K562 (cell line): ENCODE data around the gene TTC39B. TPM values are rescaled to one million over a fixed set of nuclear protein-coding genes. Genes with fewer than 3 reads are reported as not detected.

Experiments used
- CBFA2T2 ChIP-seq: fragments of 450-650 bp; conservative IDR thresholded peaks from 2 replicates; pipeline ENCODE4 v1.6.1; 2017; ENCODE audit warnings: mild to moderate bottlenecking
- CBFA2T3 ChIP-seq: fragments of 450-650 bp; IDR thresholded peaks from 2 replicates; pipeline ENCODE4 v1.6.1; 2017
- GATAD2A ChIP-seq: fragments of 450-650 bp; IDR thresholded peaks from 2 replicates; pipeline ENCODE4 v1.6.1; 2017
- POLR2A ChIP-seq: fragments of 450-650 bp; conservative IDR thresholded peaks from 2 replicates; pipeline ENCODE4 v1.6.1; 2016
- SOX6 ChIP-seq: fragments of 450-650 bp; IDR thresholded peaks from 2 replicates; pipeline ENCODE4 v1.6.1; 2014; ENCODE audit warnings: mild to moderate bottlenecking
- TAL1 ChIP-seq: fragments of 450-650 bp; IDR thresholded peaks from 2 replicates; pipeline ENCODE4 v1.6.1; 2016; ENCODE audit warnings: mild to moderate bottlenecking
- TBL1XR1 ChIP-seq, 2 experiments: IDR thresholded peaks; 2 replicates each; pipeline ENCODE4 v1.6.1; 2012; ENCODE audit warnings: improper control_type of control experiment in 2 of 2, low read length in 2 of 2, mild to moderate bottlenecking in 1 of 2
- TEAD1 ChIP-seq, 2 experiments: fragments of 450-650 bp in 1 of 2; sonication (generic) in 1 of 2; formaldehyde crosslinking; IDR thresholded peaks; 2 replicates each; pipeline versions ENCODE4 v1.4.0 to v1.8.0; 2020 to 2022; ENCODE audit warnings: mild to moderate bottlenecking in 2 of 2, missing genetic modification reagents in 1 of 2
- ZNF699 ChIP-seq: fragments of 250-450 bp; sonication (Bioruptor Pico); IDR thresholded peaks from 2 replicates; pipeline ENCODE4 v1.8.0; 2021; ENCODE audit warnings: mild to moderate bottlenecking, moderate library complexity; ENCODE audit not compliant: insufficient replicate concordance
- polyA plus RNA-seq, 8 experiments: library from polyadenylated mRNA; depleted of rRNA in 4 of 8; stranded (reverse) in 5 of 8; unstranded in 3 of 8; fragments of >200 nt; fragmentation: Nextera tagmentation in 2 of 8; fragmentation: Illumina TruSeq in 1 of 8; extraction: Ambion mirVana in 2 of 8; extraction: Trizol in 1 of 8; gene quantifications; 2 replicates each; pipeline versions ENCODE4 v1.2.1 to v1.2.3, GENCODE V29; 2011 to 2014; ENCODE audit warnings: inconsistent platforms in 1 of 8, missing spikeins in 1 of 8
- total RNA-seq, 7 experiments: library from RNA; depleted of rRNA in 6 of 7; stranded (reverse); fragments of >200 nt in 6 of 7; fragmentation: Illumina TruSeq in 2 of 7; extraction: Trizol in 2 of 7; gene quantifications; 2 replicates each; pipeline versions ENCODE4 v1.2.1 to v1.2.3, GENCODE V29; 2011 to 2021; ENCODE audit warnings: low replicate concordance in 1 of 7
- TF ChIP-seq, protein P1 (sequence below), 2 experiments: fragments of 200-800 bp in 1 of 2; sonication (Bioruptor generic) in 1 of 2; sonication (generic) in 1 of 2; formaldehyde crosslinking in 1 of 2; IDR thresholded peaks in 1 of 2; conservative IDR thresholded peaks in 1 of 2; 2 replicates each; pipeline versions ENCODE4 v1.5.0 to v1.6.1; 2016 to 2020; ENCODE audit warnings: missing compliant biosample characterization in 1 of 2, missing genetic modification characterization in 1 of 2, missing genetic modification reagents in 1 of 2
- TF ChIP-seq, protein P2 (sequence below), 2 experiments: fragments of 250-450 bp in 1 of 2; fragments of 450-650 bp in 1 of 2; sonication (Bioruptor Pico) in 1 of 2; IDR thresholded peaks; 2 replicates each; pipeline versions ENCODE4 v1.6.1 to v1.8.0; 2016 to 2021; ENCODE audit warnings: mild to moderate bottlenecking in 2 of 2, moderate library complexity in 2 of 2, missing compliant biosample characterization in 1 of 2, missing genetic modification characterization in 1 of 2
- TF ChIP-seq, protein P3 (sequence below): sonication (generic); formaldehyde crosslinking; IDR thresholded peaks from 2 replicates; pipeline ENCODE4 v1.5.0; 2020; ENCODE audit warnings: missing genetic modification reagents
- TF ChIP-seq, protein P4 (sequence below), 3 experiments: fragments of 200-800 bp in 1 of 3; sonication (Bioruptor generic) in 1 of 3; sonication (generic) in 1 of 3; formaldehyde crosslinking in 1 of 3; IDR thresholded peaks; 2 replicates each; pipeline versions ENCODE4 v1.6.1 to v1.8.0; 2016 to 2022; ENCODE audit warnings: mild to moderate bottlenecking in 2 of 3, missing compliant biosample characterization in 2 of 3, missing genetic modification characterization in 2 of 3, missing genetic modification reagents in 1 of 3
- TF ChIP-seq, protein P5 (sequence below): fragments of 450-650 bp; IDR thresholded peaks from 2 replicates; pipeline ENCODE4 v1.6.1; 2016

Gene TTC39B
- total and polyA plus RNA-seq, 9 of the 15 experiments (the other 6 are each of a cell fraction or from before 2014, with no cell fraction given) = 0.32 to 1.2 (median 0.95) TPM

DNA sequence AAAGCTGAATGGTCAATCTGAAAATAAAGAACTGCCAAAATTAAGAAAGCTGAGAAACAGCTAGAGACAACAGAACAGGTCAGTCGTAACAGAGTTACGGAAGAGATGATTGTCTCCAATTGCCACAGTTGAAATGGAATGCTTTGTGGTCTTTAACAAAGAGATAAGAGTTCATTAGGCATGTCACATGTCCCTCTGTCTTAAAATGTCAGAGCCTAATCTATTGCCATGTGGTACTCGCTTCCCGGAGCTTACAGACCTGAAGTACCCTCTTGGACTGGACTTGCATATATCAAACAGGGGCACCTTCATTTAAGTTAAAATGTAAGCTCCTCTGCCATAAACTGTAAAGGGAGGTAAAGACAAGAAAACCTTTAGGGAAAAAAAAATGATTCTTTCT is 19.7 kb downstream of the TTC39B start (continued):
- TF ChIP-seq, protein P1, sequence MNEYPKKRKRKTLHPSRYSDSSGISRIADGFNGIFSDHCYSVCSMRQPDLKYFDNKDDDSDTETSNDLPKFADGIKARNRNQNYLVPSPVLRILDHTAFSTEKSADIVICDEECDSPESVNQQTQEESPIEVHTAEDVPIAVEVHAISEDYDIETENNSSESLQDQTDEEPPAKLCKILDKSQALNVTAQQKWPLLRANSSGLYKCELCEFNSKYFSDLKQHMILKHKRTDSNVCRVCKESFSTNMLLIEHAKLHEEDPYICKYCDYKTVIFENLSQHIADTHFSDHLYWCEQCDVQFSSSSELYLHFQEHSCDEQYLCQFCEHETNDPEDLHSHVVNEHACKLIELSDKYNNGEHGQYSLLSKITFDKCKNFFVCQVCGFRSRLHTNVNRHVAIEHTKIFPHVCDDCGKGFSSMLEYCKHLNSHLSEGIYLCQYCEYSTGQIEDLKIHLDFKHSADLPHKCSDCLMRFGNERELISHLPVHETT (CRISPR knock-in tag; conservative IDR thresholded peaks at IDR 0.05 in 1 of 2, IDR thresholded peaks at IDR 0.05 in 1 of 2) = 0 out of 4 replicates have a peak, but pooled peaks of 1 of the 2 experiments have one; percentile 26
- TF ChIP-seq POLR2A = no peak
- no peak for TF ChIP-seq TBL1XR1 (IDR thresholded peaks at IDR 0.05; ENCODE audit: low read length in 2 of 2)
- TF ChIP-seq ZNF699 (CRISPR knock-in tag) = no peak
- TF ChIP-seq CBFA2T2 = peak; percentile 12; the same call in 1 of the 2 replicates
- TF ChIP-seq TEAD1 (CRISPR knock-in tag; IDR thresholded peaks at IDR 0.05) = peak in 1 of 2 experiments; percentile 65; a peak in 1 of 4 replicates
- no peak for TF ChIP-seq GATAD2A
- TF ChIP-seq TAL1 = 0 out of 2 replicates have a peak, but pooled peaks have one; percentile 13
- peak; percentile 64 for TF ChIP-seq SOX6
- TF ChIP-seq, protein P2, sequence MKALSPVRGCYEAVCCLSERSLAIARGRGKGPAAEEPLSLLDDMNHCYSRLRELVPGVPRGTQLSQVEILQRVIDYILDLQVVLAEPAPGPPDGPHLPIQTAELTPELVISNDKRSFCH (CRISPR knock-in tag; IDR thresholded peaks at IDR 0.05) = no peak
- TF ChIP-seq, protein P2 (tag; IDR thresholded peaks at IDR 0.05) = peak; percentile 63; the same call in 1 of the 2 replicates
- TF ChIP-seq, protein P3, sequence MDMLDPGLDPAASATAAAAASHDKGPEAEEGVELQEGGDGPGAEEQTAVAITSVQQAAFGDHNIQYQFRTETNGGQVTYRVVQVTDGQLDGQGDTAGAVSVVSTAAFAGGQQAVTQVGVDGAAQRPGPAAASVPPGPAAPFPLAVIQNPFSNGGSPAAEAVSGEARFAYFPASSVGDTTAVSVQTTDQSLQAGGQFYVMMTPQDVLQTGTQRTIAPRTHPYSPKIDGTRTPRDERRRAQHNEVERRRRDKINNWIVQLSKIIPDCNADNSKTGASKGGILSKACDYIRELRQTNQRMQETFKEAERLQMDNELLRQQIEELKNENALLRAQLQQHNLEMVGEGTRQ = peak; percentile 22; the same call in 1 of the 2 replicates
- TF ChIP-seq, protein P4, sequence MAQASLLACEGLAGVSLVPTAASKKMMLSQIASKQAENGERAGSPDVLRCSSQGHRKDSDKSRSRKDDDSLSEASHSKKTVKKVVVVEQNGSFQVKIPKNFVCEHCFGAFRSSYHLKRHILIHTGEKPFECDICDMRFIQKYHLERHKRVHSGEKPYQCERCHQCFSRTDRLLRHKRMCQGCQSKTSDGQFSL (CRISPR knock-in tag; IDR thresholded peaks at IDR 0.05) = no peak
- TF ChIP-seq, protein P4 (tag; IDR thresholded peaks at IDR 0.05) = no peak
- peak; percentile 51 for TF ChIP-seq CBFA2T3
- TF ChIP-seq, protein P5, sequence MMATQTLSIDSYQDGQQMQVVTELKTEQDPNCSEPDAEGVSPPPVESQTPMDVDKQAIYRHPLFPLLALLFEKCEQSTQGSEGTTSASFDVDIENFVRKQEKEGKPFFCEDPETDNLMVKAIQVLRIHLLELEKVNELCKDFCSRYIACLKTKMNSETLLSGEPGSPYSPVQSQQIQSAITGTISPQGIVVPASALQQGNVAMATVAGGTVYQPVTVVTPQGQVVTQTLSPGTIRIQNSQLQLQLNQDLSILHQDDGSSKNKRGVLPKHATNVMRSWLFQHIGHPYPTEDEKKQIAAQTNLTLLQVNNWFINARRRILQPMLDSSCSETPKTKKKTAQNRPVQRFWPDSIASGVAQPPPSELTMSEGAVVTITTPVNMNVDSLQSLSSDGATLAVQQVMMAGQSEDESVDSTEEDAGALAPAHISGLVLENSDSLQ = 0 out of 2 replicates have a peak, but pooled peaks have one; percentile 6
